MM.1S (cell line): ENCODE data around the gene PLEKHH1.

ENCODE experiments used
- EZH2 ChIP-seq: fragments of 300-600 bp; sonication (generic); optimal IDR thresholded peaks from 2 replicates; pipeline ENCODE3; 2017; ENCODE audit warnings: low read depth, mild to moderate bottlenecking, antibody characterized with exemption, low read length, mixed read lengths
- EZH2phosphoT487 ChIP-seq: fragments of 300-600 bp; sonication (generic); IDR thresholded peaks from 2 replicates; pipeline ENCODE4 v1.6.1; 2018; ENCODE audit warnings: antibody characterized with exemption, low read length
- TF ChIP-seq, protein P1 (sequence below): fragments of 300-600 bp; sonication (generic); IDR thresholded peaks from 2 replicates; pipeline ENCODE4 v1.5.1; 2016; ENCODE audit warnings: antibody characterized with exemption, low read length, mixed read lengths

DNA sequence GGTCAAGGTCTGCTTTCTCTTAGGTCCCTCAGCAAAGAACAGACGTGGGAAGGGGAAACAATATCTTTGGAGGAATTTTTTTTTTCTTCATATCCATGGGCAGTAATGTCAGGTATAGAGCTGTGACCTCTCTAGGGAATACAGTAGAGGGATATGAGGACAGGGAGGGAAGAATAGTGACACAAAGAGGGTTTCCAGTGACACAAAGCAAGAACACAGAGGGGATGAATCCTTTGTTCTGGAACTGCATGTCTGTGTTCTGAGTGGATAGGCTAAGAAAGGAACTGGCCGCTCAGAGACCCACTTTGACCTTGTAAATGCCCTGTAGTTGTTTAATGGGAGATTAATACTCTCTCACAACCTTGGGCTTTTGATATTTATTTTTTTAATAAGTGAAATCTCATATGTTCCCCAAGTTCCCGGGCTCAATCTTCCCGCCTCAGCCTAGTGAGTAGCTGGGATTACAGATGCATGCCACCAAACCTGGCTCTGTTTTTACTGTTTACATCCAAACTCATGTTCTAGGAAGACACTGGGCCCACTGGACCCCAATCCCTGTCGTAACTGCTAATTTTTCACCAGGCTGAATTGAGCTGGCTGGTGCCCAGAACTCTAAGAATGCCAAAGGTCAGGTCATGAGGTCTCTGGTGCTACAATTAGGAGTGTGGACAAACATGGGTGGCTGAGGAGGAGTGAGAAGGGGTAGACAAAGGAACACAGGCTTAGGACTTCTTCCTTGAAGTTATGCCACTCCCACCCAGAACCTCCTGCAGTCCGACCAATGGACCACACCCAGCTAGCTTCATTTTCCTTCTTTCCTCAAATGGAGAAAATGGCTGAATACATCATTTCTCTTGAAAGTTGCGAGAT is 9.1 kb upstream of the PLEKHH1 start:
- TF ChIP-seq EZH2: no peak
- TF ChIP-seq, protein P1, sequence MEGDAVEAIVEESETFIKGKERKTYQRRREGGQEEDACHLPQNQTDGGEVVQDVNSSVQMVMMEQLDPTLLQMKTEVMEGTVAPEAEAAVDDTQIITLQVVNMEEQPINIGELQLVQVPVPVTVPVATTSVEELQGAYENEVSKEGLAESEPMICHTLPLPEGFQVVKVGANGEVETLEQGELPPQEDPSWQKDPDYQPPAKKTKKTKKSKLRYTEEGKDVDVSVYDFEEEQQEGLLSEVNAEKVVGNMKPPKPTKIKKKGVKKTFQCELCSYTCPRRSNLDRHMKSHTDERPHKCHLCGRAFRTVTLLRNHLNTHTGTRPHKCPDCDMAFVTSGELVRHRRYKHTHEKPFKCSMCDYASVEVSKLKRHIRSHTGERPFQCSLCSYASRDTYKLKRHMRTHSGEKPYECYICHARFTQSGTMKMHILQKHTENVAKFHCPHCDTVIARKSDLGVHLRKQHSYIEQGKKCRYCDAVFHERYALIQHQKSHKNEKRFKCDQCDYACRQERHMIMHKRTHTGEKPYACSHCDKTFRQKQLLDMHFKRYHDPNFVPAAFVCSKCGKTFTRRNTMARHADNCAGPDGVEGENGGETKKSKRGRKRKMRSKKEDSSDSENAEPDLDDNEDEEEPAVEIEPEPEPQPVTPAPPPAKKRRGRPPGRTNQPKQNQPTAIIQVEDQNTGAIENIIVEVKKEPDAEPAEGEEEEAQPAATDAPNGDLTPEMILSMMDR: no peak
- no peak for TF ChIP-seq EZH2phosphoT487
